Testis (tissue), 2 donors: ENCODE data around the gene FSTL4.
A peak's percentile ranks its signal among the peaks of the same experiment; 100 is the strongest.

Experiments used
- POLR2A ChIP-seq: fragments of 450-650 bp; IDR thresholded peaks from one replicate; pipeline ENCODE4 v1.6.1; 2017; ENCODE audit warnings: antibody characterized with exemption, mild to moderate bottlenecking, moderate library complexity
- TF ChIP-seq, protein P1 (sequence below), 3 experiments: fragments of 450-650 bp in 2 of 3; fragments of 200-600 bp in 1 of 3; sonication (generic) in 1 of 3; IDR thresholded peaks; one replicate each; pipeline ENCODE4 v1.5.1; 2016 to 2019; ENCODE audit warnings: antibody characterized with exemption in 3 of 3, mild to moderate bottlenecking in 2 of 3, moderate library complexity in 1 of 3

DNA sequence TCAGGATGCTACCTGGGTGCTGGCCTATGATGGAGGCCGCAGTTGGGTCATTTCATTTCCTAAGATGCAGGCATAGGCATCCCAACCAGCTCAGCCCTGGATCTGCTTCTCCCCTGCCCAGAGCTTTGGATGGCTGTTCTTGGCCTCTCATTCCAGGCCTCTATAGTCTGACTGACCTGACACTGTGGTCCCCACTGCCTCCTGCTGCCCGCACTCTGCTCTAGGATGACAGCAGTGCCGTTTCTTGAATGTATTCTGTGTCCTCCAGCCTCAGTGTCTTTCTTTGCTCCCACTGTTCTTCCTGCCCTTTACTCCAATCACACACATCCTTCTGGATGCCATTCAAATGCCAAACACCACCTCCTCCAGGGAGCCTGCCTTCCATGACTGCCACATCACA lies 324.8 kb downstream of the FSTL4 start:
- TF ChIP-seq, protein P1, sequence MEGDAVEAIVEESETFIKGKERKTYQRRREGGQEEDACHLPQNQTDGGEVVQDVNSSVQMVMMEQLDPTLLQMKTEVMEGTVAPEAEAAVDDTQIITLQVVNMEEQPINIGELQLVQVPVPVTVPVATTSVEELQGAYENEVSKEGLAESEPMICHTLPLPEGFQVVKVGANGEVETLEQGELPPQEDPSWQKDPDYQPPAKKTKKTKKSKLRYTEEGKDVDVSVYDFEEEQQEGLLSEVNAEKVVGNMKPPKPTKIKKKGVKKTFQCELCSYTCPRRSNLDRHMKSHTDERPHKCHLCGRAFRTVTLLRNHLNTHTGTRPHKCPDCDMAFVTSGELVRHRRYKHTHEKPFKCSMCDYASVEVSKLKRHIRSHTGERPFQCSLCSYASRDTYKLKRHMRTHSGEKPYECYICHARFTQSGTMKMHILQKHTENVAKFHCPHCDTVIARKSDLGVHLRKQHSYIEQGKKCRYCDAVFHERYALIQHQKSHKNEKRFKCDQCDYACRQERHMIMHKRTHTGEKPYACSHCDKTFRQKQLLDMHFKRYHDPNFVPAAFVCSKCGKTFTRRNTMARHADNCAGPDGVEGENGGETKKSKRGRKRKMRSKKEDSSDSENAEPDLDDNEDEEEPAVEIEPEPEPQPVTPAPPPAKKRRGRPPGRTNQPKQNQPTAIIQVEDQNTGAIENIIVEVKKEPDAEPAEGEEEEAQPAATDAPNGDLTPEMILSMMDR (IDR thresholded peaks at IDR 0.05): peak in 1 of 3 experiments; percentile 17
- no peak for TF ChIP-seq POLR2A
